Ovary (tissue), 3 donors: ENCODE results near the gene ACTR8.

Source experiments
- POLR2A ChIP-seq: fragments of 450-650 bp; IDR thresholded peaks from one replicate; pipeline ENCODE4 v1.6.1; 2017; ENCODE audit warnings: antibody characterized with exemption, mild to moderate bottlenecking, moderate library complexity
- TF ChIP-seq, protein P1 (sequence below), 3 donors: fragments of 450-650 bp in 2 of 3; fragments of 200-600 bp in 1 of 3; IDR thresholded peaks; one replicate each; pipeline versions ENCODE4 v1.5.1 to v1.8.0; 2016 to 2022; ENCODE audit warnings: antibody characterized with exemption in 3 of 3, mild to moderate bottlenecking in 1 of 3
- donor health status: DM: no; HTN: no; CAD: no.

- TF ChIP-seq, protein P1, sequence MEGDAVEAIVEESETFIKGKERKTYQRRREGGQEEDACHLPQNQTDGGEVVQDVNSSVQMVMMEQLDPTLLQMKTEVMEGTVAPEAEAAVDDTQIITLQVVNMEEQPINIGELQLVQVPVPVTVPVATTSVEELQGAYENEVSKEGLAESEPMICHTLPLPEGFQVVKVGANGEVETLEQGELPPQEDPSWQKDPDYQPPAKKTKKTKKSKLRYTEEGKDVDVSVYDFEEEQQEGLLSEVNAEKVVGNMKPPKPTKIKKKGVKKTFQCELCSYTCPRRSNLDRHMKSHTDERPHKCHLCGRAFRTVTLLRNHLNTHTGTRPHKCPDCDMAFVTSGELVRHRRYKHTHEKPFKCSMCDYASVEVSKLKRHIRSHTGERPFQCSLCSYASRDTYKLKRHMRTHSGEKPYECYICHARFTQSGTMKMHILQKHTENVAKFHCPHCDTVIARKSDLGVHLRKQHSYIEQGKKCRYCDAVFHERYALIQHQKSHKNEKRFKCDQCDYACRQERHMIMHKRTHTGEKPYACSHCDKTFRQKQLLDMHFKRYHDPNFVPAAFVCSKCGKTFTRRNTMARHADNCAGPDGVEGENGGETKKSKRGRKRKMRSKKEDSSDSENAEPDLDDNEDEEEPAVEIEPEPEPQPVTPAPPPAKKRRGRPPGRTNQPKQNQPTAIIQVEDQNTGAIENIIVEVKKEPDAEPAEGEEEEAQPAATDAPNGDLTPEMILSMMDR (IDR thresholded peaks at IDR 0.05) = no peak
- TF ChIP-seq POLR2A = no peak
Observed at GRCh38 chr3:53826048-53826447, 55.9 kb downstream of the ACTR8 start.
